ENCODE data around the gene PLEKHA6. TPM values are rescaled to one million over a fixed set of nuclear protein-coding genes. Genes with fewer than 3 reads are reported as not detected.

The PLEKHA6 gene
- total RNA-seq, 4 donors from 2014 or later: 8.7 to 17.8 (median 11.4) TPM

GRCh38 chr1:204337583-204337982, 22.1 kb downstream of the PLEKHA6 start:
- Histone ChIP-seq H3K27me3 (peaks cover 57% of the 10 kb centered on the region), H3K9me3 (no peaks in the 10 kb centered on the region), H3K4me3 (no peak overlapping the region), H3K27ac (no peak overlapping the region), H3K36me3 (no peaks in the 10 kb centered on the region), H3K4me1 (peaks cover 0 to 38% (median 6%) of the 10 kb centered on the region in 3 donors)
- no peak for TF ChIP-seq POLR2A (IDR thresholded peaks at IDR 0.05)
- TF ChIP-seq EP300 (IDR thresholded peaks at IDR 0.05): no peak
- no peak for TF ChIP-seq POLR2AphosphoS5 (IDR thresholded peaks at IDR 0.05)
- TF ChIP-seq, protein P1, sequence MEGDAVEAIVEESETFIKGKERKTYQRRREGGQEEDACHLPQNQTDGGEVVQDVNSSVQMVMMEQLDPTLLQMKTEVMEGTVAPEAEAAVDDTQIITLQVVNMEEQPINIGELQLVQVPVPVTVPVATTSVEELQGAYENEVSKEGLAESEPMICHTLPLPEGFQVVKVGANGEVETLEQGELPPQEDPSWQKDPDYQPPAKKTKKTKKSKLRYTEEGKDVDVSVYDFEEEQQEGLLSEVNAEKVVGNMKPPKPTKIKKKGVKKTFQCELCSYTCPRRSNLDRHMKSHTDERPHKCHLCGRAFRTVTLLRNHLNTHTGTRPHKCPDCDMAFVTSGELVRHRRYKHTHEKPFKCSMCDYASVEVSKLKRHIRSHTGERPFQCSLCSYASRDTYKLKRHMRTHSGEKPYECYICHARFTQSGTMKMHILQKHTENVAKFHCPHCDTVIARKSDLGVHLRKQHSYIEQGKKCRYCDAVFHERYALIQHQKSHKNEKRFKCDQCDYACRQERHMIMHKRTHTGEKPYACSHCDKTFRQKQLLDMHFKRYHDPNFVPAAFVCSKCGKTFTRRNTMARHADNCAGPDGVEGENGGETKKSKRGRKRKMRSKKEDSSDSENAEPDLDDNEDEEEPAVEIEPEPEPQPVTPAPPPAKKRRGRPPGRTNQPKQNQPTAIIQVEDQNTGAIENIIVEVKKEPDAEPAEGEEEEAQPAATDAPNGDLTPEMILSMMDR (IDR thresholded peaks at IDR 0.05): no peak
- WGBS, 2 donors (ENCODE audit: low coverage in 1 of 2): 83 to 91% methylated on average over 4 to 6 of the region's 6 CpGs
- ATAC-seq: peak; percentile 31

DNA sequence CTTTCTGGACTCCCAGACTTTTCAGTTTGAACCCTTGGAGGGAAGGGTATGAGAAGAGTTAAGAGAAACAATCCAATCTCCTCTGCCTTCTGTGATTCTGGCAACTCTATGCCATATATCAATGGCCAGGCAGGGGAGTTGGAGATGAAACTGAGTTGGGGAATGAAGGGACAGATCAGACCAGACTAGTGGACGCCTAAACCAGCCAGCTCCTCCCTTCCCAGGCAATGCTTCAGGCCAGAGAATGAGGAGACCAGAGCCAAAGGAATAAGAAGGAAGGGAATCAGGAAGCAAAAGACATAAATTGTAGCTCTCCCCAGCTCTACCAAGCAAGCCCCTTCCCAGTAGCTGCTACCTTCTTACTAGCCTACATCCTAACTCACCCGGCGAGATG, 22.7 kb downstream of the PLEKHA6 start:
- Histone ChIP-seq H3K27ac (no peak overlapping the region), H3K36me3 (no peaks in the 10 kb centered on the region), H3K9me3 (no peaks in the 10 kb centered on the region), H3K4me3 (no peak overlapping the region), H3K27me3 (peaks cover 57% of the 10 kb centered on the region), H3K4me1 (peaks cover 0 to 38% (median 6%) of the 10 kb centered on the region in 3 donors)
- TF ChIP-seq POLR2AphosphoS5 (IDR thresholded peaks at IDR 0.05): no peak
- TF ChIP-seq EP300 (IDR thresholded peaks at IDR 0.05): no peak
- TF ChIP-seq, protein P1 (IDR thresholded peaks at IDR 0.05): no peak
- TF ChIP-seq POLR2A (IDR thresholded peaks at IDR 0.05): no peak
- WGBS, 2 donors (ENCODE audit: low coverage in 1 of 2): 51 to 80% methylated on average over 2 to 3 of the region's 3 CpGs
- no peak for ATAC-seq

DNA sequence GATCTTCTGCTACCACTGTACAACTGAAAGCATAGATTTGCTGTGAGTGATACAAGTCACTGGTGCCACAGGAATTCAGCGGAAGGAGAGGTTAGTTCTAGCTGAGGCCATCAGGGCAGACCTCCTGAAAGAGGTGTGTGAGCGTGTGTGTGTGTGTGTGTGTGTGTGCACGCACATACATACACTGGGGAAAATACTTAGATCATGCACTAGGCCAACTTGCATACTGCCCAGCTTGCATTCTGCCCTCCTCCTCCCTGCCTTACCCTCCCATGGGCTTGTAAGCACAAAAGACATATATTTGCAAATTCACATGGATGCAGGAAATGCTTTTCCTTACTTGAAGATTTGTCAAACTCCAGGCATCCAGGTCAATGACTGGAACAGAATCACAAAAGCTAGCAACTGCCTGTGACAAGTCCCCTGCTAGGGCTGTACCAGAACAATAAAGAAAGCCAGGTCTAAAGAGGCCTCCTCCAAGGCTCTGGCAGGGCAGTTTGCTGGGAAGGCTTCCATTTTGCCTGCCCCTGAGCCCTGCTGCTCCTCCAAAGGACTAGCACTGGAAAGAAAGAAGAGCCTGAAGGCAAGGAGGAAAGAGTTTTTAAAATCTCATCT, 23.2 kb downstream of the PLEKHA6 start:
- TF ChIP-seq, protein P1 (IDR thresholded peaks at IDR 0.05): no peak
- TF ChIP-seq POLR2A (IDR thresholded peaks at IDR 0.05) (no peak), EP300 (IDR thresholded peaks at IDR 0.05) (no peak), POLR2AphosphoS5 (IDR thresholded peaks at IDR 0.05) (no peak)
- ATAC-seq: no peak
- H3K36me3 ChIP-seq: no peaks in the 10 kb centered on the region
- 100% methylated on average over 1 of the region's 3 CpGs; no CpG with 5 or more reads in 1 of the 2 donors for WGBS, 2 donors (ENCODE audit: low coverage in 1 of 2)
- peaks cover 0 to 38% (median 6%) of the 10 kb centered on the region in 3 donors for H3K4me1 ChIP-seq
- H3K27me3 ChIP-seq: peaks cover 58% of the 10 kb centered on the region
- no peak overlapping the region for H3K4me3 ChIP-seq
- H3K27ac ChIP-seq: no peak overlapping the region
- no peaks in the 10 kb centered on the region for H3K9me3 ChIP-seq

GRCh38 chr1:204335533-204335932, 24.2 kb downstream of the PLEKHA6 start:
- TF ChIP-seq, protein P1 (IDR thresholded peaks at IDR 0.05): no peak
- TF ChIP-seq EP300 (IDR thresholded peaks at IDR 0.05) (no peak), POLR2A (IDR thresholded peaks at IDR 0.05) (no peak), POLR2AphosphoS5 (IDR thresholded peaks at IDR 0.05) (no peak)
- no peaks in the 10 kb centered on the region for H3K36me3 ChIP-seq
- WGBS, 2 donors (ENCODE audit: low coverage in 1 of 2): 60 to 73% methylated on average over 1 of the region's 1 CpG
- H3K27ac ChIP-seq: no peak overlapping the region
- H3K9me3 ChIP-seq: no peaks in the 10 kb centered on the region
- H3K4me1 ChIP-seq: peaks cover 0 to 28% (median 6%) of the 10 kb centered on the region in 3 donors
- peaks cover 66% of the 10 kb centered on the region for H3K27me3 ChIP-seq
- no peak overlapping the region for H3K4me3 ChIP-seq
- no peak for ATAC-seq

DNA sequence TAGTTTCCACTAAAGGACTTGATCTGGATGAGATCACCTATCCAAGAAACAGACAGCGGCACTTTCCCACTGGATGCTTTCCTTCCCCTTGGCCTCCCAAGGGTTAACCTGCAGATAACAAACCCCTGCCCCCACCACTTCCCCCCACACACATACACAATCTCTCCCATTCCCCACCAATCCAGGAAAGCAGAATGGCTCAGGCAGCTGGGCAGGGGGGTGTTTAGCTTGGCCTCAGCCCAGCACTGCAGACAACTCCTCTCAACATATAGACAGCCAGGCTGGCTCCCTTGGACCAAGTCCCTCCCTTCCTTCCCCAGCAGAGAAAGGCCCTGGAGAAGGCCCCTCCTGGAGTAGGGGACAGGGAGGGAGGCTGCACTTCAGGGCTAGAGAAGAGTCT, 24.6 kb downstream of the PLEKHA6 start:
- Histone ChIP-seq H3K9me3 (no peaks in the 10 kb centered on the region), H3K36me3 (no peaks in the 10 kb centered on the region), H3K27me3 (peaks cover 66% of the 10 kb centered on the region), H3K4me3 (no peak overlapping the region), H3K27ac (no peak overlapping the region), H3K4me1 (peaks cover 0 to 24% (median 2%) of the 10 kb centered on the region in 3 donors)
- TF ChIP-seq, protein P1 (IDR thresholded peaks at IDR 0.05): no peak
- no peak for TF ChIP-seq POLR2AphosphoS5 (IDR thresholded peaks at IDR 0.05)
- TF ChIP-seq EP300 (IDR thresholded peaks at IDR 0.05): no peak
- no peak for TF ChIP-seq POLR2A (IDR thresholded peaks at IDR 0.05)
- no peak for ATAC-seq
- 88 to 100% methylated on average over 1 of the region's 1 CpG for WGBS, 2 donors (ENCODE audit: low coverage in 1 of 2)
